ENCODE data around the gene GFOD2.
"Not testable (repeated sequence)": the region's sequence is repeated elsewhere in the genome, so short reads cannot be mapped to it uniquely, and the experiment has no call there.

The GFOD2 gene

DNA sequence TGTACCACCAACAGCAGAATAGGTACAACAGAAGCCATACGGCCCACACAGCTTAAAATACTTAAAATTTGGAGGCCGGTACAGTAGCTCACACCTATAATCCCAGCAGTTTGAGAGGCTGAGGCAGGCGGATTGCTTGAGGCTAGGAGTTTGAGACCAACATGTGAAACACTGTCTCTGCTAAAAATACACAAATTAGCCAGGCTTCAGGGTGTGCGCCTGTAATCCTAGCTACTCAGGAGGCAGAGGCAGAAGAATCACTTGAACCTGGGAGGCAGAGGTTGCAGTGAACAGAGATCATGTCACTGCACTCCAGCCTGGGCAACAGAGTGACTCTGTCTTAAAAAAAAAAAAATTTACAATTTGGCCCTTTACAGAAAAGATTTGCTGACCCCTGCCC lies 17.0 kb downstream of the GFOD2 start:
- no peak for DNase-seq (ENCODE audit: low spot score)

DNA sequence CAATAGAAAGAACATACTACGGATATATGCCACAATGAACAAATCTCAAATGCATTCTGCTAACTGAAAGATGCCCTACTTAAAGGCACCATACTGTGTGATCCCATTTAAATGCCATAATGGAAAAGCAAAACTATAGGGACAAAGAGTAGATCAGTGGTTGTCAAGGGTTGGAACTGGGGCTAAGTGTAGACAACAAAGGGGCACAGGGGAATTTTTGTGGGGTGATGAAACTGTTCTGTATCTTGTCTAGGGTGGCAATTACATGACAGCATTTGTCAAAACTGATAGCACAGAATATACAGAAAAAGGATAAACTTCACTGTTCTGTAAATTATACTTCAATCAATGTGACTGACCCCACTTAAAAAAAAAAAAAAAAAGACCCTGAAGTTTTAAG lies 17.7 kb downstream of the GFOD2 start:
- no peak for DNase-seq (ENCODE audit: low spot score)

DNA sequence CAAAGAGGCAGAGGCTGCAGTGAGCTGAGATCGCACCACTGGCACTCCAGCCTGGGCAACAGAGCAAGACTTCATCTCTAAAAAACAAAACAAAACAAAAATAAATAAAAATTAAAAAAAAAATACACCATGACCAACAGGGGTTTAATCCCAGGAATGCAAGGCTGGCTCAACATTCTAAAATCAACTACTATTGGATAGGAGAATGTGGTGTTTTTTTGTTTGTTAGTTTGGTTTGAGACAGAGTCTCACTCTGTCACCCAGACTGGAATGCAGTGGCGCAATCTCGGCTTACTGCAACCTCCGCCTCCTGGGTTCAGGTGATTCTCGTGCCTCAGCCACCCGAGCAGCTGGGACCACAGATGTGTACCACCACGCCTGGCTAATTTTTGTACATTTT lies 19.9 kb downstream of the GFOD2 start:
- no peak for DNase-seq (ENCODE audit: low spot score)

DNA sequence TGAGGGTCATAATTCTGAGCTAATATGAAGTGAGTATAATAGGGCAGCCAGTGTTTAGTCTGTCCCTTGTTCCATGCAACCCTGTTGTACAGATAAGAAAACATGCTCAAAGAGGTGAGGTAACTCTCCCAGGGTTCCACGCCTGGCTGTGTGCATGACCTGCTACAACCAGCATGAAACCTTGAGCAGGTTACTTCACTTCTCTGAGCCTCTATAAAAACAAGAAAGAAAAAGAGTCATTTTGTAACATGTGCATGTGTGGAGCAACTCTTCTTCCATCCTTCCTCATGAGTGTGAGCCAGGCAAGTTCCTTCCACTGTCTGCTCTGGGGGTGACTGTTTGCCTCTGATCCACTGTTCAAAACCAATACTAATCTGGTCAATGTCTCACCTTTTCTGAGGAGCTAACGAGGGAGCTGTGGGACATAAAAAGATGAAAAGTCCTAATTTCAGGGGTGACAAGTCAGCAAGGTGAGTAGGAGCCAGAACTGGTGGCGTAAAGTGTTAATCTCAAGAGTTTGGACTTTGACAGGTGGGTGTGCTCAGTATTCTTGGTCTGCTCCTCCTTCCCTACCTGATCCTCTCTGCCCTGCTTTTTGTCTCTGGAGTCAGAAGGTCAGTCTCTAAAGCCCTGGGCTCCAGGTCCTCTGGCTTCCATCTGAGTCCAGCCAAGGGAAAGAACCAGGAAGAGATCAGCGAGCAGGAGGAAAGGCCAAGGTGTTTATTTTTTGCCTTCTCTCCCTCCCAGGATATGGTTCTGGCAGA lies 21.5 kb downstream of the GFOD2 start:
- no peak for DNase-seq (ENCODE audit: low spot score)

DNA sequence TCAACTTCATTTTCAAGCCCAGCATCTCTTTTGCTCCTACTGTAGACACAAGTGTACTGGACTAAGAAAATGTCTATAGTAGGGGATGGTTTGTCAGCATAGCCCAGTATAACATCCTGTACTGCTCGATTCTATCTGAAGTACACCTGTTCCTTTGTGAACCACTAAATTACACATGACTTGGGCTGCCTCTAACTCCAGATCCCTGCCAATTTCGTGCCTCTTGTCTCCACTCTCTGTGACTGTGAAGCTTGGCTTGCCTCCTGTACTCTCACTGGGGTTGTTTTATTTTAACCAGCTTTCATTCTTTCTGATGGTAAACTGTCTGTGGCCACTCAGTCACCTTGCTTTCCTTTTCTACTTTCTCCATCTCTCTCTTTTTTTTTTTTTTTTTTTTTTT lies 24.5 kb downstream of the GFOD2 start:
- no peak for DNase-seq (ENCODE audit: low spot score)

DNA sequence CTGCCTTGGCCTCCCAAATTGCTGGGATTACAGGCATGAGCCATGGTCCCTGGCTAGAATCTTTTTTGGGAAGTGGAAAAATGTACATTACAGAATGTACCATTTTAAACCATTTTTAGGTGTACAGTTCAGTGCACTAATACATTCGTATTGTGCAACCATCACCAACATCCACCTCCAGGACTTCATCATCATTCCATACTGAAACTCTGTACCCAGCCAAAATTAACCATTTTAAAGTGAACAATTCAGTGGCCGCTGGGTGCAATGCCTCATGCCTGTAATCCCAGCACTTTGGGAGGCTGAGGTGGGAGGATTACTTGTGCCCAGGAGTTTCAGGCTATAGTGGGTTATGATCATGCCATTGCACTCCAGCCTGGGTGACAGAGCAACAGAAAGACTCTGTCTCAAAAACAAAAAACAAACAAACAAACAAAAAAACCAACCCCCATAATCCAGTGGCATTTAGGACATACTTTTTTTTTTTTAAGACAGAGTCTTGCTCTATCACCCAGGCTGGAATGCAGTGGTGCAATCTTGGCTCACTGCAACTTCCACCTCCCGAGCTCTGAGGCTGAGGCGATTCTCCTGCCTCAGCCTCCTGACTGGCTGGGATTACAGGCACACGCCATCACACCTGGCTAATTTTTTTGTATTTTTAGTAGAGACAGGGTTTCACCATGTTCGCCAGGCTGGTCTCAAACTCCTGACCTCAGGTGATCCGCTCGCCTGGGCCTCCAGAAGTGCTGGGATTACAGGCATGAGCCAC lies 25.4 kb downstream of the GFOD2 start:
- not testable (repeated sequence) for DNase-seq (ENCODE audit: low spot score)

DNA sequence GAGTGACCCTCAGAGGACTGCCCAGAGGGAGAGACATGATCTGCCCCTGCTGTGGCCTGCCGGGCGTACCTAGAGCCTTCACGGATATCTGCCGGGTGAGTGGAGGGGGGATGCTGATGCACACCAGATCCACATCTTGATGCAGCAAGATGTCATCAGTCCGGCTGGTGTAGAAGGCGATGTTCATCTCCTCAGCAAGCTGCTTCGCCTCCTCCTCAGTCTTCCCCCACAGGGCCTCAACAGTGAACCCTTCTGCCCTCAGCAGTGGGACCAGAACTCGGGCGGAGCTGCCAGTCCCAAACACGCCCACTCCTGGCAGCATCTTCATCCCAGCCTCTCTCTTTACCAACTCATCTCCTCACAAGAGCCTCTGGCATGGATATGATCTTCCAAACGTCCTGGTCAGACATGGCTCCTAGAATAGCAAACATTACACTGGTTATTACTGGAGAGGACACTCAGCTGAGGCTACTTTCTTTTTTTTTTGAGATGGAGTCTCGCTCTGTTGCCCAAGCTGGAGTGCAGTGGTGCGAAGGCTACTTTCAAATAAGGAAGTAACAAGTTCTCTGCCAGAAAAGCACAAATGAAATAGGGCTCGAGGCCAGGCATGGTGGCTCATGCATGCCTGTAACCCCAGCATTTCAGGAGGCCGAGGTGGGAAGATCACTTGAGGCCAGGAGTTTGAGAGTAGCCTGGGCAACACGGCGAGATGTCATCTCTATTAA lies 33.6 kb downstream of the GFOD2 start:
- no peak for DNase-seq (ENCODE audit: low spot score)

DNA sequence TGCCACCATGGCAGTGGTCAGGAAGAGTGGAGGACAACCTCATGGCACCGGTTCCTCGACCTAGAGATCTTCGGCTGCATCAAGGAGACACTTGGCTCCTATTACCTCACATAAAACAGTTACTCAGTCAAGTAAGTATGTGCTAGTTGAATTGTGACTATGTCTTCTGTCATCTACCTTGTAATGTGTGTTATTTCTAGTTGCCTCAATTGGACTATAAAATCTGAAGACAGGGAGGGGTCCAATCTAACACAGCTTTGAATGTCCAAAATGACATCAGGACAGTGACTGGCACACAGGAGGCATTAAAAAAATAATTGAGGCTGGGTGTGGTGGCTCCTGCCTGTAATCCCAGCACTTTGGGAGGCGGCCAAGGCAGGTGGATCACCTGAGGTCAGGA lies 35.3 kb downstream of the GFOD2 start:
- DNase-seq (ENCODE audit: low spot score), result no peak

DNA sequence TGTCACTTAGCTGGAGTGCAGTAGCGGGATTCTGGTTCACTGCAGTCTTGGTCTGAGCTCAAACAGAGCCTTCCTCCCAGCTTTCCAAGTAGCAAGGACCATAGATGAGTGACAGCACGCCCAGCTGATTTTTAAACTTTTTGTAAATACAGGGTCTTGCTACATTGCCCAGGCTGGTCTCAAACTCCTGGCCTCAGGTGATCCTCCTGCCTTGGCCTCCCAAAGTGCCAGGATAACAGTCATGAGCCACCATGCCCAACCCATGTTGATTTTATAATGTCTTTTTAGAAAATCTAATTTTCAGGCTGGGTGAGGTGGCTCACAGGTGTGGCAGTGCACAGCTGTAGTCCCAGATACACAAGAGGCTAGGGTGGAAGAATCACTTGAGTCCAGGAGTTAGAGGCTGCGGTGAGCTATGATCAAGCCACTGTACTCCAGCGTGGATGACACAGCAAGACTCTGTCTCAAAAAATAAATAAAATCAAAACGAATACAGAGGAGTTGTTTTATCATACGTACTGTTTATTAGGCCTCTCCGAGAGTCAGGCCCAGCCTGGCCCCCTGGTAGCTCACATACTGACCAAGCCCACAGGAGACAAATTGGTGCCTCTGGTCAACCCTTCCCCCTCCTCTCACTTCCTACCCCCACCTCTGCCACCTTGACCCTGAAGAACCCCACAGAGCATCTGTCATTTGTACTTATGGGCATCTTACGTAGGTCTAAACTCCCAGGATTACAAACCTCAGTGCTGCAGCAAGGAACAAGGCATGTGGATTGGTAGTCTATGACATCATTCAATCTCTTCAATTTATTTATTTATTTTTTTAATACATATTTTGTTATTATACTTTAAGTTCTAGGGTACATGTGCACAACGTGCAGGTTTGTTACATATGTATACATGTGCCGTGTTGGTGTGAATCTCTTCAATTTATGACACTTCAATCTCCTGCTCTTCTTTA lies 38.9 kb downstream of the GFOD2 start:
- no peak for DNase-seq (ENCODE audit: low spot score)

DNA sequence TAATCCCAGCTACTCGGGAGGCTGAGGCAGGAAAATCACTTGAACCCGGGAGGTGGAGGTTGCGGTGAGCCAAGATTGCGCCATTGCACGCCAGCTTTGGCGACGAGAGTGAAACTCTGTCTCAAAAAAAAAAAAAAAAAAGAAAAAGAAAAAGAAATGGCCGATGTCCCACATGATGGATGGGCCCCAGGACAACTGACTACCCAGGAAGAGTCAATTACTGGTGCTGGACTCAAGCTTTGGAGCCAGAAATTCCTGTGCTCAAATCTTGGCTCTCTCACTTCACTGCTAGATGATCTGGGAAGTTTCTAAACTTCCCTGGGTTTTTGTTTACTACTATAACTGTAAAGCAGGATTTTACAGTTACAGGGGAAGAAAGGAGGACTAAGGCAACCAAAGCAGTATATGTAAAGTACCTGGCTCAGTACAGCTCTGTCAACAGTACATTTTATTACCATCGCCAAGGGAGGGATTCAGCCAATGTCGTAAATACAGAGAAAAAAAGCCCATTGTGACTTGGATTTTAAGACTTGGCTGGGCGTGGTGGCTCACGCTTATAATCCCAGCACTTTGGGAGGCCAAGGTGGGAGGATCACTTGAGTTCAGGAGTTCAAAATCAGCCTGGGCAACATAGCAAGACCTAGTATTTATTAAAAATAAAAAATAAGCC lies 40.6 kb downstream of the GFOD2 start:
- peak; percentile 78 for DNase-seq (ENCODE audit: low spot score)

DNA sequence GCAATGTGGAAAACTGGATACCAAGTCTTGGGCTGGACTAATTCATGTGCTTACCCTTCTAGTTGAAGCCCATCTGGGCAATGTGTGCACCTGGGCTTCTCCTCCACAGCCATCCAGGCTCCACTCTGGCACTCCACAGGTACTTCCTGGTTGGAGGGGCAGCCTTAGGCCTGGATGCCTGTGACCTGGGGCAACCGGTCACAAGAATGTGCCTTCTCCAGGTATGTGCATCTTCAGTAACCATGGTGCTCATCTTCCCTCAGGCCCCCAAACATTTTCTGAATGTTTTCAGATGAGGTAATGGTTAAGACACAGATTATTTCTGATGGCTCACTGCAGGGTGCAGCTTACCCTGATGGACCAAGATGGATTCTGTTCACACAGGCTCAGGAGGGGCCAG lies 41.4 kb downstream of the GFOD2 start:
- no peak for DNase-seq (ENCODE audit: low spot score)

DNA sequence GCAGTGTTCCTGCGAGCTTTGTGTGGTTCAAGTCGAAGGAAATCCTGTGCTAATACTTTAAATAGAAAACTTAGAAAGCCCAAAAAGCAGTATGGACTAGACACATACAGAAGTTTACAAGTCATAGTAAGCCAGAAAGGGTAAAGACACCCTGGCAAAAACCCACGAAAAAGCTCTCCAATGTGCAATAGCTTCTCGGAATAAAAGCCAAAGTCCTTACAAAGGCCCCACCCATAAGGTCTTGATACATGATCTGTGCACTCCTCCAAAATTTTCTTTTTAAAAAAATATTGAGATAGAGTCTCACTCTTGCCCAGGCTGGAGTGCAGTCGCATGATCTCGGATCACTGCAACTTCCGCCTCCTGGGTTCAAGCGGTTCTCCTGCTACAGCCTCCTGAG lies 42.2 kb downstream of the GFOD2 start:
- DNase-seq (ENCODE audit: low spot score), result no peak

DNA sequence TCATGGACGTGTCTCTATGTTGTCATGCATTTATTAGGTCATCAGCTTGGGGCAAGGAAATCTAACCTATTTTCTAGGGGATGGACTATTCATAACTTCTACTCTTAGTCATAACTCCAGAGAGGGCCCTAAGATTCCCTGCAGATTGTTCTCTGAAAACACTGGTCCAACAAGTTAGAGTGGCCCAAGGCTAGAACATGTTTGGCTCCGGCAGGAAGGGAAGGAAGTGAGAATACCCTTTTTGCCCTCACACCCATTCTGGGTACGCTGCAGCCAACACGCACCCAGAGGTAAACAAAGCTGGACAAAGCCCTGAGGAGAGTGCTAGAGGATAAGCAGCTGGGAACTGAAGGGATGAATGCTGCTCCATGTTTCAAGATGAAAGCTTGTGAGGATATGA lies 42.6 kb downstream of the GFOD2 start:
- DNase-seq (ENCODE audit: low spot score), result no peak

DNA sequence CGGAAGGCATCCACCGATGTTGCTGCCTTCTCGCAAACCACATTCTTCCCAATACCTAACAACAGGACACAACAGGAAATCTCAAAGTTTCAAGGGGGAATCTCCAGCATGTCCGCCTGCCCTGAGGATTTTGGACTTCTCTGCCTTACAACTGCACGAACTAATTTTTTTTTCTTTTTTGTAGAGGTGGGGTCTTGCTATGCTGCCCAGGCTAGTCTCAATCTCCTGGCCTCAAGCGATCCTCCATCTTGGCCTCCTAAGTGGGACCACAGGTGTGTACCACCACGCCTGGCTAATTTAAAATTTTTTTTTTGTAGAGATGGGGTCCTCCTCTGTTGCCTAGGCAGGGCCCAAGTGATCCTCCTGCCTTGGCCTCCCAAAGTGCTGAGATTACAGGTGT lies 43.1 kb downstream of the GFOD2 start:
- no peak for DNase-seq (ENCODE audit: low spot score)

DNA sequence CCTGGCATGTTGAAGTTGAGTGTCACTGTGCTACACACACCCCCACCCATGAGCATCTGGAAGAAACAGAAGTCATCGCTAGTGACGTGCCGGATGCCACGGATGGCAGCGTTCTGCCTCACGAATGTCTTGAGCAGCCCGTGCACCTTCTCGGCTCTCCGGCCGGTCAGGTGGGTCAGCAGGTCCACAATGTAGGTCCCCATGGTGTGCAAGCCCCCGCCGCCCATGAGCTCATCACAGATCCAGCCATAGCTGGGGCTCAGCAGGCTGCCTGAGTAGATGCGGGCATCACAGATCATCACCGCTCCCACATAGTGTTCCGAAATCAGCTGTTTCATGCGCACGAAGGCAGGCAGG lies 43.6 kb downstream of the GFOD2 start:
- no peak for DNase-seq (ENCODE audit: low spot score)

DNA sequence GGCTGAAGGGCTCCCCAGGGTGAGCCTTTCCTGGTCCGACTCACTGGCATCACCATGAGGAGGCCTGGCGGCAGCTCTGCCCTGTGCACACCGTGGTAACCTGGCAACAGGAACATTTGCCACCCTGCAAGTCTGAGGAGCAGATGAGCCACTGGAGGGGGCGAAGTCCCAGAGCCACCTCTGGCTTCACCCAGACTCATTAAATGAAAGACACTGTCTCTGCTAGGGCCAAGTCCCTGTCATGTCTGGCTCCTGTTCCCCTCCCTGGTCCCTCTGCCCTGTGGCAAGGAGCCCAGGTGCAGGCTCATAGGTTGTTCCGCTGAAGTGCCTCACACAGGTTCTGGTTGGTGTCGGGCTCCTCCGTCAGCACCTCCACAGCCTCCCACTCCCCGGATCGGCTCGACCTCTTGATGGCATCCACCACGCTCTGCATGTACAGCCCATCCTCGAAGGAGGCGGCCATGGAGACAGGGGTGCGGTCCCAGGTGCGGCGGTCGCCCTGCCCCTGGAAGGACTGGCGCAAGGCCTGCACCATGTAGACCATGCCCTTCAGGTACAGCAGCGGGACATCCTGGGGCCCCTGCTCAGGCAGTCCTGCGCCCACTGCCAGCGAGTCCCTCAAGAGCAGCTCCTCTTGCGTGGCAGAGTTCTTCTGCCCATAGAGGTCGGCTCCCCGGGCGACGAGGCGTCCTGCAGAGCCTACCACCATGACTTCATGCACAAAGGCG lies 44.1 kb downstream of the GFOD2 start:
- DNase-seq (ENCODE audit: low spot score), result no peak

DNA sequence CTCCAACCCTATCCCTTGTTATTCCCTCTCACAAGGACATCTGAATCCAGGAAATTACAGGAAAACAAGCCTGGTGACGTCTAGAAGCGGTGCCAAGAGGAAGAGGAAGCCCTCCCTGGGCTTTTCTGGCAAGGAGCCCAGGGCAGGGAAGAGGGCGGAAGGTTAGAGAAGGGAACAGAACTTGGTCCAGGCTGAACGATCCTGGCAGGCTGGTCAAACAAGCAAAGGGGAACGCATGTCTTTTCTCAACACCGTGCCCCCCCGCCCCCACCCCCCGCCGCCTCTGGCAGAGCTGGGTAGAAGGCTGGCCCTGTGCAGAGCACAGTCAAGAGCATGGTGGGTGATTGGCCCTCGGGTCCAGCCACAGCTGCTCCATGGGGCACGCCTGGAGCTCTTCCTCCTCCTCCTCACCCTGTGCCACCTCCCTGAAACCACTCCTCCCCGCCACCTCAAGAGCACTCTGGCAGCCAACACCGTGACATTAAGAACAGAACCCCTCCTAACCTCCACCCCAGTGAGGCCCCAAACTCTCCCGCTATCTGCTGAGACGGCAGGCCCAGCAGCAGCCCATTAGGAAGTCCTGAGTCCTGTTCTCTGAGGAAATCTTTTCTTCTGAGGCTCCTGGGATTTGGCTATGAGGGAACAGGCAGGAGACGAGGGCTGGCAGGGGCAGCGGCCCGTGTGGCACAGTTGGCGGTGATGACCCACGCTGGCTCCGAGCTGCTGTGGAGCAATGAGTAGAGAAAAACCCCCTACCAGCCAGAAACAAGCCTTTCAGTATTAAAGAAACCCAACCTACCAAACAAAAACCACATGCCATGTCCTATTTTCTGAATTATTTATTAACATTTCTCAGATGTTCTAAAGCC lies 45.2 kb downstream of the GFOD2 start:
- DNase-seq (ENCODE audit: low spot score), result no peak

DNA sequence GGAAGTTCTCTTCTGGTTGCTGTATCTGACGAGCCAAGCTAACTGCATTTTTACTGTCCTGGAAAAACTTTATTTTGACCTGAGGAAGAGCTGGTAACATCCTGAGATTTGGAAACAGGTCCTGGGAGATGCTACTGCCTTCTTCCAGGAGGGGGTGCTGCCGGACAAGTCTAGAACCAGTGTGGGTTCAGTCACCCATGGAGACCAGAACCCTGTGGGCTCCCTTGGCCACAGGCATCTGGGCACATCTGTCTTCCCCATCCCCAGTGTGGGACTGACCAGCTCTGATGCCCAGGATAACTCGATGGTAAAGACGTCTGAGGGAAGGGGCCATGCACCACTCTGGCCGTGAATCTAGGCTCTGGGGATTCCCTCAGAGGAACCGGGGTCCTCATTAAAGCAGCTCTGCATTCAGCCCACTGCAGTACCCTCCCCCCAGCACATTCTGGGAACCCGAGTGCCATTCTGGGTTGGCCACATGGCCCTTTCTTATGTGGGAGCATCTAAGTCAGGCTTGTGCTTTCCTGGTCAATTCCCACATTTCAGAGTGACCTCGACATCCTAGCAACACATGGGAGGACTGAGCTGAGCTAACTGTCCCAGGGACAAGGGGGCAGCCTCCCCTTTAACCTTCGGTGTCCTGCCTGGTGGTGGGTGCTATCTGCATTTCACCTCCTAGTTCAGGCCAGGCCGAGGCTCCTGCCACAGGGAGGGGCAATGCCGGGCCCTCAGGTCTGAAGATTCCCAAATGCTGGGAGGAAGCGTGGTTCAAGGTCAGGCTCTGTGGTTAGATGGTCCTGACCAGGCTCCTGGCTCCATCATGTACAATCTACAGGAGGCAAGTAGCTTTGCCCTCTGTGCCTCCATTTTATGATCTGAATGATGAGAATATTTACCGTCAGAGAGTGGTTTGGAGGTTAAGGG lies 46.1 kb downstream of the GFOD2 start:
- peak; percentile 91 for DNase-seq (ENCODE audit: low spot score)

DNA sequence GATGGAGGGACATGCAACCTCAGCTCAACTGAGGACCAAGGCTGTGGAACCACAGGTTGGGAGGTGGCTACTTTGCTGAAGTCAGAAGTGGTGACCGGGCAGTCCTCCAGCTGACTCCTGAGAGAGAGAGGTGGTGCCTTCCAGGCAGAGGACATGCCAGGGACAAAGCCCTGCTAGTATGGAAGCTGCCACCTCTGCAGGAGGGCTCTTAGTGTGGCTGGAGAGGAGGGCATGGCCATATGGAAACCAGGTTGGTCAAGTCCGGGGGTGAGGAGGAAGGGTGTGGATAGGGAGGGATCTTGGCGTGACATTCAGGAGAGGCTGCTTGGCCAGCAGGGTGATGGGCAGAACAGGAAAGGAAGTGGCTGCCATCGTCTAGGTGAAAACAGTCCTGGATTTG lies 46.8 kb downstream of the GFOD2 start:
- DNase-seq (ENCODE audit: low spot score), result no peak

Data from HuH-7 (cell line).